Adrenal gland (tissue), 5 donors: ENCODE measurements around the gene ATXN7.

Experiments
- POLR2A ChIP-seq, 2 donors: fragments of 450-650 bp; IDR thresholded peaks; one replicate each; pipeline ENCODE4 v1.6.1; 2017; ENCODE audit warnings: antibody characterized with exemption in 2 of 2, mild to moderate bottlenecking in 2 of 2, moderate library complexity in 1 of 2
- TF ChIP-seq, protein P1 (sequence below), 6 experiments: fragments of 450-650 bp in 4 of 6; fragments of 200-600 bp in 2 of 6; sonication (generic) in 1 of 6; IDR thresholded peaks; 1 replicate in 5 of 6; 2 replicates in 1 of 6; pipeline versions ENCODE4 v1.5.1 to v1.8.0; 2016 to 2021; ENCODE audit warnings: antibody characterized with exemption in 6 of 6, mild to moderate bottlenecking in 2 of 6, moderate library complexity in 1 of 6
- donor health status: DM: no; HTN: no; CAD: no.

- TF ChIP-seq, protein P1, sequence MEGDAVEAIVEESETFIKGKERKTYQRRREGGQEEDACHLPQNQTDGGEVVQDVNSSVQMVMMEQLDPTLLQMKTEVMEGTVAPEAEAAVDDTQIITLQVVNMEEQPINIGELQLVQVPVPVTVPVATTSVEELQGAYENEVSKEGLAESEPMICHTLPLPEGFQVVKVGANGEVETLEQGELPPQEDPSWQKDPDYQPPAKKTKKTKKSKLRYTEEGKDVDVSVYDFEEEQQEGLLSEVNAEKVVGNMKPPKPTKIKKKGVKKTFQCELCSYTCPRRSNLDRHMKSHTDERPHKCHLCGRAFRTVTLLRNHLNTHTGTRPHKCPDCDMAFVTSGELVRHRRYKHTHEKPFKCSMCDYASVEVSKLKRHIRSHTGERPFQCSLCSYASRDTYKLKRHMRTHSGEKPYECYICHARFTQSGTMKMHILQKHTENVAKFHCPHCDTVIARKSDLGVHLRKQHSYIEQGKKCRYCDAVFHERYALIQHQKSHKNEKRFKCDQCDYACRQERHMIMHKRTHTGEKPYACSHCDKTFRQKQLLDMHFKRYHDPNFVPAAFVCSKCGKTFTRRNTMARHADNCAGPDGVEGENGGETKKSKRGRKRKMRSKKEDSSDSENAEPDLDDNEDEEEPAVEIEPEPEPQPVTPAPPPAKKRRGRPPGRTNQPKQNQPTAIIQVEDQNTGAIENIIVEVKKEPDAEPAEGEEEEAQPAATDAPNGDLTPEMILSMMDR (IDR thresholded peaks at IDR 0.05): no peak
- TF ChIP-seq POLR2A (IDR thresholded peaks at IDR 0.05): no peak
These were observed 102.3 kb downstream of the ATXN7 start for GRCh38 chr3:63966007-63966406.
